Lung microvascular endothelial cell (primary cell): Measurements from ENCODE around the gene LAGE3. TPM values are rescaled to one million over a fixed set of nuclear protein-coding genes. Genes with fewer than 3 reads are reported as not detected.

Source experiments
- DNase-seq, 2 donors: peaks; one replicate each; pipeline versions ENCODE4 v3.0.0 to v3.0.0-alpha.2; 2010; ENCODE audit warnings: low read depth in 2 of 2
- total RNA-seq: library from RNA; depleted of rRNA; stranded (reverse); fragments of >200 nt; gene quantifications from 2 replicates; pipeline ENCODE4 v1.2.1, GENCODE V29; 2014

Gene LAGE3
- total RNA-seq, 1 donor from 2014 or later = 19.8 TPM

GRCh38 chrX:154435171-154435733 is 43.8 kb downstream of the LAGE3 start:
- DNase-seq = no peak

GRCh38 chrX:154434394-154435168 is 44.5 kb downstream of the LAGE3 start:
- DNase-seq = no peak

- no peak for DNase-seq
These were observed 45.5 kb downstream of the LAGE3 start for GRCh38 chrX:154433605-154434004.

GRCh38 chrX:154432210-154432609 is 46.9 kb downstream of the LAGE3 start:
- DNase-seq = no peak

- DNase-seq = no peak
These were observed 47.7 kb downstream of the LAGE3 start for GRCh38 chrX:154431341-154431740.

GRCh38 chrX:154430916-154431315 is 48.2 kb downstream of the LAGE3 start:
- DNase-seq = no peak

GRCh38 chrX:154430479-154430878 is 48.6 kb downstream of the LAGE3 start:
- peak in 1 of 2 donors; percentile 44 for DNase-seq

GRCh38 chrX:154429711-154430110 is 49.4 kb downstream of the LAGE3 start:
- DNase-seq = no peak

- DNase-seq = peak; percentile 95 to 96
These were observed 50.6 kb downstream of the LAGE3 start, which contains the start of gene ATP6AP1 for GRCh38 chrX:154428176-154429171. Gene ATP6AP1, plus strand, starts transcription at chrX:154428677. Its CDS starts 16 bp downstream, at chrX:154428693.

Other genes starting within 250 kb of the LAGE3 start
- 0.20 TPM in 1 of 2 replicates, not detected in the other for gene OPN1MW3, start 221.7 kb downstream of the LAGE3 start, total RNA-seq
- not detected in 2 replicates for gene TEX28, start 184.2 kb downstream of the LAGE3 start, total RNA-seq
- under 0.01 TPM in 1 of 2 replicates, not detected in the other for gene TKTL1, start 183.5 kb downstream of the LAGE3 start, total RNA-seq
- gene FLNA, start 104.6 kb downstream of the LAGE3 start, total RNA-seq = 781 and 1,159 TPM in 2 replicates
- 14.5 and 18.1 TPM in 2 replicates for gene EMD, start 100.0 kb downstream of the LAGE3 start, total RNA-seq
- 2,090 and 2,761 TPM in 2 replicates for gene RPL10, start 80.9 kb downstream of the LAGE3 start, total RNA-seq
- 79.1 and 86.3 TPM in 2 replicates for gene DNASE1L1, start 70.0 kb downstream of the LAGE3 start, total RNA-seq
- gene TAFAZZIN, start 67.7 kb downstream of the LAGE3 start, total RNA-seq = 8.5 and 11.9 TPM in 2 replicates
- 53.6 and 64.3 TPM in 2 replicates for gene ATP6AP1, start 50.6 kb downstream of the LAGE3 start, total RNA-seq
- 24.8 and 59.1 TPM in 2 replicates for gene GDI1, start 42.1 kb downstream of the LAGE3 start, total RNA-seq
- 45.8 and 51.0 TPM in 2 replicates for gene FAM50A, start 35.1 kb downstream of the LAGE3 start, total RNA-seq
- 3.7 and 6.3 TPM in 2 replicates for gene PLXNA3, start 21.0 kb downstream of the LAGE3 start, total RNA-seq
- gene UBL4A, start 7.3 kb upstream of the LAGE3 start, total RNA-seq = 24.6 and 31.3 TPM in 2 replicates
- 8.5 and 14.7 TPM in 2 replicates for gene SLC10A3, start 11.3 kb upstream of the LAGE3 start, total RNA-seq
- 13.3 and 20.8 TPM in 2 replicates for gene FAM3A, start 37.0 kb upstream of the LAGE3 start, total RNA-seq
- gene G6PD, start 67.6 kb upstream of the LAGE3 start, total RNA-seq = 16.9 and 35.1 TPM in 2 replicates
- gene IKBKG, start 68.3 kb upstream of the LAGE3 start, total RNA-seq = 9.2 and 11.7 TPM in 2 replicates
- gene CTAG1A, start 105.9 kb upstream of the LAGE3 start, total RNA-seq = not detected in 2 replicates
- gene CTAG1B, start 140.0 kb upstream of the LAGE3 start, total RNA-seq = not detected in 2 replicates
- not detected in 2 replicates for gene CTAG2, start 174.3 kb upstream of the LAGE3 start, total RNA-seq